ENCODE data around the gene CXorf66. TPM values are rescaled to one million over a fixed set of nuclear protein-coding genes. Genes with fewer than 3 reads are reported as not detected.
A peak's percentile ranks its signal among the peaks of the same experiment; 100 is the strongest.

Gene CXorf66
- total RNA-seq, 4 donors from 2014 or later, result not detected

- peak; percentile 15 to 20 for DNase-seq (ENCODE audit: low spot score in 2 of 2)
- Histone ChIP-seq H3K27me3 (peaks cover 0 to 4% of the 10 kb centered on the region in 2 donors), H3K9me3 (no peaks in the 10 kb centered on the region), H3K27ac (peak overlapping the region; percentile 96 to 99 (median 98)), H3K4me3 (peak overlapping the region; percentile 56 to 91 (median 84)), H3K4me1 (no peaks in the 10 kb centered on the region), H3K36me3 (no peaks in the 10 kb centered on the region)
- 37% methylated on average over 76 of the region's 109 CpGs; no CpG with 5 or more reads in 1 of the 2 donors for WGBS, 2 donors
- TF ChIP-seq EP300 (IDR thresholded peaks at IDR 0.05) (no peak), CTCF (IDR thresholded peaks at IDR 0.05) (no peak), POLR2A (IDR thresholded peaks at IDR 0.05) (no peak)
These were observed 33.0 kb downstream of the CXorf66 start for GRCh38 chrX:139932073-139932900.

GRCh38 chrX:139931646-139932072 is 33.7 kb downstream of the CXorf66 start:
- peak overlapping the region; percentile 56 to 91 (median 84) for H3K4me3 ChIP-seq
- H3K36me3 ChIP-seq, result no peaks in the 10 kb centered on the region
- WGBS, 2 donors, result 30% methylated on average over 33 of the region's 33 CpGs; no CpG with 5 or more reads in 1 of the 2 donors
- H3K27ac ChIP-seq, result peak overlapping the region; percentile 60 to 99 (median 98)
- DNase-seq (ENCODE audit: low spot score in 2 of 2), result no peak
- no peaks in the 10 kb centered on the region for H3K4me1 ChIP-seq
- TF ChIP-seq POLR2A (IDR thresholded peaks at IDR 0.05) (no peak), CTCF (IDR thresholded peaks at IDR 0.05) (no peak), EP300 (IDR thresholded peaks at IDR 0.05) (no peak)
- H3K9me3 ChIP-seq, result no peaks in the 10 kb centered on the region
- H3K27me3 ChIP-seq, result peaks cover 0 to 4% of the 10 kb centered on the region in 2 donors

GRCh38 chrX:139930916-139931645 is 34.2 kb downstream of the CXorf66 start:
- 14 to 33% methylated on average over 13 to 26 of the region's 27 CpGs for WGBS, 2 donors
- no peaks in the 10 kb centered on the region for H3K36me3 ChIP-seq
- peak in 1 of 2 donors; percentile 4 for DNase-seq (ENCODE audit: low spot score in 2 of 2)
- peaks cover 0 to 4% of the 10 kb centered on the region in 2 donors for H3K27me3 ChIP-seq
- H3K9me3 ChIP-seq, result no peaks in the 10 kb centered on the region
- H3K4me3 ChIP-seq, result peak overlapping the region; percentile 56 to 91 (median 84)
- no peak for TF ChIP-seq POLR2A (IDR thresholded peaks at IDR 0.05)
- no peaks in the 10 kb centered on the region for H3K4me1 ChIP-seq
- H3K27ac ChIP-seq, result peak overlapping the region in 3 of 4 donors; percentile 60 to 99 (median 99)

- Histone ChIP-seq H3K9me3 (no peaks in the 10 kb centered on the region), H3K4me3 (no peak overlapping the region), H3K27ac (no peak overlapping the region), H3K27me3 (peaks cover 0 to 4% of the 10 kb centered on the region in 2 donors), H3K36me3 (no peaks in the 10 kb centered on the region), H3K4me1 (no peaks in the 10 kb centered on the region)
- WGBS, 2 donors, result 66 to 89% methylated on average over 4 of the region's 4 CpGs
- no peak for TF ChIP-seq EP300 (IDR thresholded peaks at IDR 0.05)
- no peak for TF ChIP-seq CTCF (IDR thresholded peaks at IDR 0.05)
- no peak for TF ChIP-seq POLR2A (IDR thresholded peaks at IDR 0.05)
- no peak for DNase-seq (ENCODE audit: low spot score in 2 of 2)
These were observed 34.9 kb downstream of the CXorf66 start for GRCh38 chrX:139930401-139930800.

GRCh38 chrX:139929876-139930275 is 35.4 kb downstream of the CXorf66 start:
- no peak for DNase-seq (ENCODE audit: low spot score in 2 of 2)
- Histone ChIP-seq H3K9me3 (no peaks in the 10 kb centered on the region), H3K36me3 (no peaks in the 10 kb centered on the region), H3K4me3 (no peak overlapping the region), H3K27ac (no peak overlapping the region), H3K27me3 (peaks cover 0 to 1% of the 10 kb centered on the region in 2 donors), H3K4me1 (no peaks in the 10 kb centered on the region)
- no peak for TF ChIP-seq CTCF (IDR thresholded peaks at IDR 0.05)
- no peak for TF ChIP-seq POLR2A (IDR thresholded peaks at IDR 0.05)
- no peak for TF ChIP-seq EP300 (IDR thresholded peaks at IDR 0.05)
- whole genome bisulfite sequencing, 2 donors, result 58 to 72% methylated on average over 5 of the region's 5 CpGs

Measured in tibial nerve (tissue), 4 donors.